ENCODE measurements around the gene ACTR3.

GRCh38 chr2:113937501-113937900, 47.6 kb downstream of the ACTR3 start:
- TF ChIP-seq CTCF (IDR thresholded peaks at IDR 0.05; ENCODE audit: low read depth, low read length, missing input control) (no peak), TAF1 (conservative IDR thresholded peaks at IDR 0.05) (no peak), EGR1 (IDR thresholded peaks at IDR 0.05; ENCODE audit: low read depth in 2 of 2) (no peak), REST (IDR thresholded peaks at IDR 0.05) (no peak), MAX (IDR thresholded peaks at IDR 0.05) (no peak)

Data from liver (tissue), 3 donors.